Stimulated activated CD8-positive, alpha-beta memory T cell treated with anti-CD3 and anti-CD28 coated beads, Interleukin-15, amount 100 ng/mL, for 24 hours (primary cell): ENCODE results near the gene PLRG1.

Experiments
- DNase-seq: peaks from one replicate; pipeline ENCODE4 v3.0.0-alpha.2; 2020; ENCODE audit warnings: low read depth

PLRG1 gene

DNA sequence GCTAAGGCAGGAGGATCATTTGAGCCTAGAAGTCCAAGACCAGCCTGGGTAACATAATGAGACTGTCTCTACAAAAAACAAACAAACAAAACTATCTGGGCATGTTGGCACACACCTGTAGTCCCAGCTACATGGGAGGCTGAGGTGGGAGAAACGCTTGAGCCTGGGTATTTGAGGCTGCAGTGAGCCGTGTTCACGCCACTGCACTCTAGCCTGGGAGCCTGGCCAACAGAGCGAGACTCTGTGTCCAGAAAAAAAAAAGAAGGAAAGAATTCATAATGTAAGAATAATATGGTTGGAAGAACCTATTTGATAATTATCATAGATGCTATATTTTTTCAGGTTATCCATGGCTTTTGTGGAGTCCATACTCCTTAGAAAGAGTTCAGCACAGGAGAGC, 32.6 kb downstream of the PLRG1 start:
- DNase-seq = no peak

DNA sequence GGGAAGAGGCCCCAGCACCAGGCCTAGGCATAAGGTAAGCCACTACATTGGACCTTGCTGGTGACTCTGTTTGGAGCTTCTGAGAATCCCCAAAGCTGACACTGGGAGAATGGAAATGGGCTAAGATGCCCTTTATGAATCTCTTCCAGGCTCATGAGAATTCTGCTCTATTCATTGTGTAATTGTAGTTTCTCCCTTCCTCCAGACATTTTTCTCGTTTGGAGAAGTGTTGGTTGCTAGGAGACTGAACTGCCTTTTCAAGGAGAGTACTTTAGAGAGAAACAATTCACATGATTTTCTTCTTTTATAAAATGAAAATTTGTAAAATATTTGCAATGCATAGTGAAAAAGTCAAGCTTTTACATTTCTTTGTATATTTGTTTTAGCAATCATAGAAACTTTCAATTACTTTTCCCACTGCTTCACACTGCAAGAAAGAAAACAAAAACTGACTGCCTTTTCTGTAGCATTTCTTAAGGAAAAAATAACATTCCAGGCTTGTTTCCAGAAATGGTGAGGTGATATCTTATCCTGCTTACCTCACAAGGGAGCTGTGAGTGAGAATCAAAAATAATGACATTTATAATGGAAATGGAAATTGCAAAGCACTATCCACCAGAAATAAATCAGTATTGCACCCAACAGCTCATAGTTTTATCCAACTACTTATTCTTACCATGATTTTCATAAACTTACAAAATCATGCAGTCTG, 33.7 kb downstream of the PLRG1 start:
- no peak for DNase-seq

DNA sequence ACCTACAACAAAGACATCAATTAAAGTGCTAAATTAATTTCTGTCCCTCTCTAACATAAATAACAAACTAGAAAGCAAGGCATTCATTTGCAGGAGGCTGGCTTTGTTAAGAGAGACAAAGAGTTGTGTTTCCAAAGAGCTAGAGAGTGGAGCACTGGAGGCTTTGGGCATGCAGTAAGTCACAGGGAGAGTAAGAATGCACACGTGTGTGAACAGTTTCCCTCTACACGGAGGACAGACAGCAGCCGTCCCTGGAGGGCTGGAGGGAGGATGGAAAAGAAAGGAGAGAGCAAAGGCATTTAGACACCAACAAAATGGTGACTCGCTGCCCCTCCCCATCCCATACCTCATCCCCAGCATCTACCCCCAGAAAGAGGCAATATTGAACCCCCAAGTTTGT, 38.2 kb downstream of the PLRG1 start:
- DNase-seq = no peak

DNA sequence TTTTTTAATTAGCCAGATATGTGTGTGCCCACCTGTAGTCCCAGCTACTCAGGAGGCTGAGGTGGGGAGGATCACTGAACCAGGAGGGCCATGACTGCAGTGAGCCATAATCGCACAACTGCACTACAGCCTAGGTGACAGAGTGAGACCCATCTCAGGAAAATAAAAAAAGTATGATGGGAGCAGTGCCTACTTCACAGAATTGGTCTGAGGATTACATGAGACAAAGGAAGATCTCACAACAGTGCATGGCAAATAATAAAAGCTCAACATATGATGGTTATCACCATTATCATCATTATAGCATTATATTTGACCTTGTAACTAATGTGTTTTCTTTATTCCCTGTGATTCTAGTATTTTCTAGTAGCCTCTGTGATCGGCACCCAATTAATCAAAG, 38.7 kb downstream of the PLRG1 start:
- no peak for DNase-seq

DNA sequence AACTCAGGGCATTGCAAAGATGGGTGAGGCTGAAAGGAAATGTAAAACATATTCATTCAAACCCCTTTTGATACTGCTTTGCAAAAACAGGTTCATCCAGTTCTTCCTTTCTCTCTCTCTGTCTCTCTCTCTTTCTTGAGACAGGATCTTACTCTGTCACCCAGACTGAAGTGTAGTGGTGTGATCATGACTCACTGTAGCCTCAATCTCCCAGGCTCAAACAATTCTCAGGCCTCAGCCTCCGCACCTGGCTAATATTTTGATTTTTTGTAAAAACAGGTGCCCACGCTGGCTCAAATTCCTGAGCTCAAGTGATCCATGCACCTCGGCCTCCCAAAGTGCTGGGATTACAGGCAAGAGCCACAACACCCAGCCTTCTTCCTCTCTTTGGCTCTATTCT, 43.0 kb downstream of the PLRG1 start:
- DNase-seq = no peak

DNA sequence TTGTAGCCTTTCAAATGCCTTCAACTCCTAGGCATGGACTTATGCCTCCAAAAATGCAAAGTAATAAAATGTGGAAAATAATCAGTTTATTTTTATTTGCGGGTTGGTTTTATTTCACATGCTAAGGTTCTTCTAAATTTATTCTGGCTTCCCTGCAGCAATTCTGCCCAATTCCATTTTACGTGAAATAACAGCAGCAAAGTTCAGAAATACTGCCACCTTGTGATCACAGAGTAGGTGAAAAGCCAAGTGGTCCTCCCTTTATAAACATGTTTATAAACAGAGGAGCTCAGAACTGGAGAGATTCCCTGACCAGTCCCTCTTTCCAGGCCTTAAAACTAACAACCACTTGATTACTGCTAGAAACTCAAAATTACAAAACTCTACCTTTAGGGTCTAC, 43.9 kb downstream of the PLRG1 start:
- no peak for DNase-seq

DNA sequence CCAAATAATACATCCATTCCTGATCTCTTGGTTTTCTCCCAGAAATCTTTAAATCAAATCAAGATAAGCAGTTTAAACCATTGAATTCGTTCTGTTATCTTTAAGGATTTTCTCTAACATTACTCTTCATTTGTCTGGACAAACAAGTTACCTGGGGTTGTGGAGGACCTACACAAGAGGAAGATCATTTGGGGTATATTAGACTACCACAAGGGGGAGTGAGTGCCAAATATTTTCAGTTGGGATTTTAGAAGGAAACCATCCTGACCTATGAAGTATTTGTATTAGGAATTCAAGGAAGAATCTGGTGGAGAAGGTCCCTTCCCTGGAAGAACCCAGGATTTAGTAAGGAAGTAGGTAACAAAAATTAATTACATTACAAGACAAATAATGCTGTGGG, 46.6 kb downstream of the PLRG1 start:
- no peak for DNase-seq

DNA sequence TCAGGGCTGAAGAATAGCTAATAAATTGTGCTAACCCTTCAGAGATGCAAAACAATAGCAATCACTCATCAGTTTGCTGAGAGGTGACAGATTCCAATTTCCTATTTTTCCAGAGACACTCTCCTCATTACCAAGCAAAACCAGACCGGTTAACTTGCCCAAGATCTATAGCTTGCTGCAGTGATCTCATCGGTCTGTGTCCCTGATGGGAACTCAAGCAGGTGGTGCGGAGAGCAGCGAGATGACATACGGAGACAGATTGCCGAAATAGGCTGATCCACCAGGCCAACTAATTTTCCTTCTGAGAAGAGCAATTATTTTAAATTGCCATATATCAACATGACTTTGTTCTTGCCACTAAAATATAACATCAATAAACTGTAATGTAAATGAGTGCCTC, 48.1 kb downstream of the PLRG1 start:
- no peak for DNase-seq

DNA sequence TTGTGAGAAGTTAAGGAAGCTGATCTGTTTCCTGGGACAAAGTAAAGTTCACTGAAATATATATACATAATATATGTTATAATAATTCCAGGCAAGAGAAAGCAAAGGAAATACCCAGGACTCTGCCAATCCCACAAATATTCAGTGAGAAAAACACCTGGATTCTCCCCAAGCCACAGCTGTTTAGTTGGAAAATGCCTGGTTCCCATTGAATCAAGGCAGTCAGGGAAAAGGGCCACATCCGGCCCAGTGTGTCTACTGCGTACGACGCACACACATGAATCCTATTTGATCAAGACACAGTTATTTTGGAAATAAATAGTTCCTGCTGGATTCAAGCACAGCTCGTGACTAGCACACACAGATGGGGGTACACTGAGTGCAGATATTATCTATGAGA, 52.3 kb downstream of the PLRG1 start:
- DNase-seq = no peak

DNA sequence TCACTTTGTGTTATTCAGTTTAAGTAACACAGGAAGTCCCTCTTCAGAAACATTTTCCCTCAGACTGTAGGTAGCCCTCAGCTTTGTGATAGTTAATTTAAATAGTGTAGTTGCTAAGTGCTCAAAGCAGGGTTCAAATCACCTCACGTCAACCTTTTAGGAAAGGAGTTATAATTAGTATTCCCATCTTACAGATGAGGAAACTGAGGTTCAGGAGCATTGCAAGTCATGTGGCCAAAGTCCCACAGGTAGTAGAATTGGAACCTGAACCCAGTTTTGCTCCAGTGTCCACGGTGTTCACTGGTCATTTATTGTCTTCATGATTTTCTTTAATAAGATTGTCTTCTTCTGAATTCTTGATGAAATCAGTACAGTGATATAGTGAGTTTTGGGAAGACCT, 54.3 kb downstream of the PLRG1 start:
- DNase-seq = no peak

DNA sequence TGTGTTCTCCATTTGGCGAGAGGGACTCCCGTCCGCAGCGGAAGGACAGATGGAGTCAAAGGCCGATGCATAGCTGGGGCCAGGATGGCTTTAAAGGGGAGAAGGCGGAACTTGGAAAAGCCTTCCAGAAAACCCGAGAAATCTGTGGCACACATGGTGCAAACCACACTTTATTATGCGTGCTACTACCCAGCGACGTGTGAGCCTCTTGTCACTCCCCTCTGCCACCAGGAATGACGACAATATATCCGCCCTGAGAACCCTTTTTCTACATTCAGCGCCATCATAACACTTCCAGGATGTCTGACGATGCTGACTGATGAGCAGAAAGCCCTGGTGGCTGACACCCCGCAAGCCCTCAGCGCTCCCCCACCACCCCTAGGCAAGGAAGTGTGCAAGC, 57.9 kb downstream of the PLRG1 start:
- no peak for DNase-seq

DNA sequence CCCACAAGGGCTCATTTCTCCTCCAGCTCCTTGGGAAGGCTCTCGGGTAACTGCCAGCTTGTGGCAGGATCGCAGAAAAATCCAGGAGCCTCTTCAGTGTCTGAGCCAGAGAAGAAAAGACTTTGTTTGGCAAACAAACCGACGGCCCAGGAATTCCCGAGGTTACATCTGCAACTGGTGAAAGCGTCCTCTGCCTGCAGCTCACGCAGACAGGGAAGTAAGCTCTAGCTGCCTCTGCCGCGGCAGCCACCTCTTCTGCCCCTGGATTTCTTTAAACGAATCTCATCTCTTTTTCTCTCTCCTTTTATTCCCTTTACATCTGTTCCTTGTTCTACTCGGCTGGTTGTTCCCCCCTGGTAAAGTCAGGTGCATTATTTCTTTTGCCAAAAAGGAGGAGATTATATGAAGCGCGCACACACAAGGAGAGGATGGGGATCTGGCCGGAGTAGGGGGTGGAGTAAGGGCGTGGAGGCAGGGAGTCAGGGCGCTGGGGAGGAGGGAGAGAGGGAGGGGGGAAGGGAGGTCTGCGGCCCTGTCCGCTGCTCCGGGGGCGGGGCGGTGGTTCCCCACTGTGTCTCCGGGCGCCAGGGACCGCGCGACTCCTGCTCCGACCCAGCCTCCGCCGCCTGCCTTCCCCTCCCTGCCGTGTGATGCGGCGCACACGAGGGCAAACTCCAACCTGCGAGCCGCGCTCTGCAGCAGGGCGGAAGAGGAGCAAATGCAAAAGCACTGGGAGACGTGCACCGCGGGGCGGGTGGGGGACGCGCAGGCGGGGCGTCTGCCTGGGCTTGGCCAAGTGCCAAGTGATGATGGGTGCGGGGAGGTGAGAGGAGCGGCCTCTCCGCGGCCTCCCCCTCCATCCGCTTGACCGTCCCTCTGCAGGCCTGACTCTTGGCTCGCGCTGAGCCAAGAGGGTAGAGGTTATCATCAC, 58.6 kb downstream of the PLRG1 start, which contains the start of gene DCHS2:
Gene DCHS2, minus strand, starts transcription at position 459 of the 931 bp plus-strand sequence. Its CDS starts 444 bp downstream, at position 15.
- DNase-seq = no peak

DNA sequence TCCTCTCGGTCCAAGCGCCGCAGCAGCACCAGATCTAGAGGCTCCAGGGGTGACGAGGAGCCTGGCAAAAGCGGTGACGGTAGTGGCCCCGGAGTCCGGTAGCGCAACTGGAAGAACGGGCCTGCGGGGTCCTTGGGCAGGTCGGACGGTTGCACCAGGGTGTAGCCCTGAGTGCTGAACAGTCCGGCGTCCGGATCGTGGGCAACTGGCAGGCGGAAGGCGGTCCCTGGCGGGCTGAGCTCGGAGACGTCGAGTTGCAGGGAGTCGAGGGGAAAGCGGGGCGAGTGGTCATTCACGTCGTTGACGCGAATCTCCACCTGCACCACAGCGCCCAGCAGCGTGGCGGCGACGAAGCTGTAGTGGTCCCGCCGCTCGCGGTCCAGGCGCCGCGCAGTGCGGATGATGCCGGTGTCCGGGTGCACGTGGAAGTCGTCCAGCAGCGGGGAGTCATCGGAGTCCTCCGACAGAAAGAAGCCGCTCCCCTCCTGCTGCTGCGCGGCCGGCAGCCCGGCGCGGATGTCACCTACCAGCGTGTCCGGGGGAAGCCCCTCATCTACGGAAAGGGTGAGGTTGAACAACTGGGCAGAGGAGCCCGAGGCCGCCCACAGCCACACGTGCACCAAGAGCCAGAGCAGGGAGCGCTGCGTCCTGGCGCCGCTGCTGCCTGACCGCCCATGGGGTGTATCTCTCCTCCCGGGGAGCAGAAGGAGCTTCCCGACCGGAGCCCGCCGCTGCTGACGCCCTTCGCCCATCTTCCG, 59.4 kb downstream of the PLRG1 start:
- no peak for DNase-seq

DNA sequence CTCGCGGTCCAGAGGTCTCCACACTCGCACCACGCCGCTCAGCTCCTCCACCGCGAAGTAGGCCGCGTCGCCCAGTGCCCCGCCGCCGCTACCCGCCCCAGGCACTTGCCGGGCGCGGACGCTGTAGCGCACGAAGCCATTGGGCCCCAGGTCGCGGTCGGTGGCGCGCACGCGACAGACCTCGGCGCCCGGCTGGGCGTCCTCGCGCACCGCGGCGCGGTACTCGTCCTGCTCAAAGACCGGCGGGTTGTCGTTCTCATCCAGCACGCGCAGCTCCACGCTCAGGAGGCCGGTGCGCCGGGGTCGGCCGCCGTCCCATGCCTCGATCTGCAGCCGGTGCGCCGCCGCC, 60.0 kb downstream of the PLRG1 start:
- no peak for DNase-seq

DNA sequence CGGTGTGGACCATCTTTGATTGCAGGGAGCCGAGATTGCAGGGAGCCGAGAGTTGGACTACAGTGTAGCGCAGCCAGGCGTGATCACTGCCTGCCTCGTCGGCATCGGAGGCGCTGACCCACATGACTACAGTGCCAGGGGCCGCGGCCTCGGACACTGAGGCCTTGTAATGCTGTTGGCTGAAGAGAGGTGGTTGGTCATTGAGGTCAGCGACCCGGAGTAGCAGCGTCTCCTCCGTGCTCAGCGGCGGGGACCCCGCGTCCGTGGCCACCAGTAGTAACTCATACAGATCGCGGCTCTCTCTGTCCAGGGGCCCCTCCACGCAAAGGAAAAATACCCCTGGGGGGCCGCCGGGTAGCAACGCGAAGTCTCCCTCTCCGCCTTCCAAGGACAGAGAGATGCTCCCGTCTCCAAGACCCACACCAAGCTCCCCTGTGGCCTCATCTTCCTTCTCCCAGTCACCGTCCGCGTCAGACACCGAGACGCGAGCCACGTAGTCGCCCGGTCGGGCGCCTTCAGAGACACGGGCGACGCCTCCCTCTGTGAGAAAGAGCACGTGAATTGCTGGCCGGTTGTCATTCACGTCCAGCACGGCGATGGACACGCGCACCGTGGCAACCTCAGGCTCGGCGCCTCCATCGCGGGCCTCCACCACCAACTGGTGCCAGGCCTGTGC, 60.5 kb downstream of the PLRG1 start:
- DNase-seq = no peak

DNA sequence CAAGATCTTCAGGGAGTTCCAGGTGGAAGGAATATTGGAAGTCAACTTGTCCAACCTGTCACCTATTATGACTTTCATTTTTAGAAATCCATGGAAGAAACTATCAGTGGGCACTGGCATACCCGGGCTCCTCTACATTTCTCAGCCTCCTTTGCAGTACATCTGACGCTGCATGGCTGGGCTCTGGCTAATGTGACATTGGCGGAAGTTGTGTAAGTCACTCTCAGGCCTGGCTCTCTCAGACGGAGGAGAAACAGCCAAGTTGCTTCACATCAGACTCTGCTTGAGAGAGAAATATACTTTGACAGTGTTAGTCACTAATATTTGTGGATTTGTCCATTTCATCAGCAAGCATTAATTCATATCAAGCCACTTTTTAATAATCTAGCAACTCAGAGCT, 63.1 kb downstream of the PLRG1 start:
- DNase-seq = no peak

DNA sequence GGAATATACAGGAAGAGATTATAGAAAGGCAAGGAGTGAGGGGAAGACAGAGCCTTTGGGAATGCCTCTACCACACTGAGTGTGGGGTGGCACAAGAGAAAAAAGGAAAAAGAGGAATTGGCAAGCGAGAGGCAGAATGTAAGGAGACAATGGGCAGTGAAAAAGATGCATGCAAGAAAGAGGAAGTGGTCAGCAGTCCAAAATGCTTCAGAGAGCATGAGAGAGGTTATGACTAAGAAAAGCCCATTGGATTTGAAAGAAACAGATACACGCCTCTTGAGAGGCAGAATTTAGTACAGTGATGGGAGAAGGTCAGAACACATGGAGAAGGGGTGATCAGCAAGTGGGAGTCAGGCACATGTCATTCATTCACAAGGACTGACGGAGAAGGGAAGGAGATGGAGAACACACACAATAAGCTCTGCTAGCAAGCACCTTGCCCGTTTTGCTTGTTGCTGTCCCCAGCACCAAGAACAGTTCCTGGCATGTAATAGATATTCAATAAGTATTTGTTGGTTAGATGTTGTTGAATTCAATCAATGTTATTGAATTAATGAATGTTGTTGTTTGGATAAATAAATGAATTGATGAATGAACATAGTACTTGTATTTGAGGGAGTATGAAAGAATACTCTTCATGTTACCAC, 65.0 kb downstream of the PLRG1 start:
- no peak for DNase-seq
